Hematopoietic multipotent progenitor cell treated with erythropoietin and hydrocortisone succinate and interleukin-3 and kit ligand, for 6 days (in vitro differentiated cells): ENCODE results near the gene SLC25A11.
A peak's percentile ranks its signal among the peaks of the same experiment; 100 is the strongest.
"Not testable (repeated sequence)": the region's sequence is repeated elsewhere in the genome, so short reads cannot be mapped to it uniquely, and the experiment has no call there.

Source experiments
- DNase-seq: peaks from one replicate; pipeline ENCODE4 v3.0.0-alpha.2; 2015

Gene SLC25A11

GRCh38 chr17:4944163-4944553 is 4.3 kb upstream of the SLC25A11 start:
- DNase-seq, result peak; percentile 89

GRCh38 chr17:4942760-4943508 is 3.1 kb upstream of the SLC25A11 start:
- no peak for DNase-seq

GRCh38 chr17:4941319-4941610 is 1.4 kb upstream of the SLC25A11 start:
- peak; percentile 38 for DNase-seq

GRCh38 chr17:4940555-4941318 is 891 bp upstream of the SLC25A11 start:
- DNase-seq, result peak; percentile 49

GRCh38 chr17:4939546-4939795 is 375 bp downstream of the SLC25A11 start:
- DNase-seq, result no peak

- peak; percentile 57 for DNase-seq
These were observed 929 bp downstream of the SLC25A11 start for GRCh38 chr17:4938688-4939545.

- no peak for DNase-seq
These were observed 1.8 kb downstream of the SLC25A11 start for GRCh38 chr17:4938069-4938491.

GRCh38 chr17:4937553-4937952 is 2.3 kb downstream of the SLC25A11 start:
- no peak for DNase-seq

GRCh38 chr17:4936436-4936835 is 3.4 kb downstream of the SLC25A11 start:
- no peak for DNase-seq

- no peak for DNase-seq
These were observed 4.2 kb downstream of the SLC25A11 start for GRCh38 chr17:4935650-4936049.

- peak; percentile 75 for DNase-seq
These were observed 5.5 kb downstream of the SLC25A11 start for GRCh38 chr17:4934173-4934979.

- DNase-seq, result no peak
These were observed 6.2 kb downstream of the SLC25A11 start for GRCh38 chr17:4933646-4934045.

GRCh38 chr17:4932756-4933155 is 7.1 kb downstream of the SLC25A11 start:
- DNase-seq, result no peak

GRCh38 chr17:4931963-4932362 is 7.9 kb downstream of the SLC25A11 start, which contains the start of gene GP1BA:
GP1BA (plus strand) TSS chr17:4932277; CDS start chr17:4932605, 328 bp downstream.
- no peak for DNase-seq

- no peak for DNase-seq
These were observed 11.0 kb downstream of the SLC25A11 start for GRCh38 chr17:4928881-4929280.

- not testable (repeated sequence) for DNase-seq
These were observed 13.1 kb downstream of the SLC25A11 start for GRCh38 chr17:4926577-4927335.

- DNase-seq, result no peak
These were observed 18.5 kb downstream of the SLC25A11 start for GRCh38 chr17:4921320-4921719.

GRCh38 chr17:4920351-4921048 is 19.3 kb downstream of the SLC25A11 start:
- no peak for DNase-seq

- no peak for DNase-seq
These were observed 20.3 kb downstream of the SLC25A11 start for GRCh38 chr17:4919511-4920047.

- DNase-seq, result not testable (repeated sequence)
These were observed 25.3 kb downstream of the SLC25A11 start for GRCh38 chr17:4914551-4914950.

- DNase-seq, result no peak
These were observed 25.9 kb downstream of the SLC25A11 start for GRCh38 chr17:4913994-4914393.
